Thyroid gland (tissue), 4 donors: Measurements from ENCODE around the gene HEG1. TPM values are rescaled to one million over a fixed set of nuclear protein-coding genes. Genes with fewer than 3 reads are reported as not detected.
"Not testable (repeated sequence)": the region's sequence is repeated elsewhere in the genome, so short reads cannot be mapped to it uniquely, and the experiment has no call there.

Experiments used
- DNase-seq, 2 donors: peaks; one replicate each; pipeline ENCODE4 v3.0.0-alpha.2; 2019
- H3K27ac ChIP-seq, 3 donors: fragments of 200-600 bp; sonication (generic); 1 replicate in 2 of 3; 2 replicates in 1 of 3; pipeline ENCODE4 v1.5.1; 2016 to 2019; ENCODE audit warnings: mild to moderate bottlenecking in 1 of 3, moderate library complexity in 1 of 3
- H3K27me3 ChIP-seq: fragments of 200-600 bp; sonication (generic); one replicate; pipeline ENCODE4 v1.5.1; 2019
- H3K36me3 ChIP-seq, 2 donors: fragments of 200-600 bp; sonication (generic); one replicate each; pipeline ENCODE4 v1.5.1; 2016 to 2019
- H3K4me1 ChIP-seq, 2 donors: fragments of 200-600 bp; sonication (generic); one replicate each; pipeline ENCODE4 v1.5.1; 2017 to 2019
- H3K4me3 ChIP-seq, 3 donors: fragments of 200-600 bp; sonication (generic); replicated peaks in 1 of 3; 1 replicate in 2 of 3; 2 replicates in 1 of 3; pipeline ENCODE4 v1.5.1; 2016; ENCODE audit warnings: mild to moderate bottlenecking in 1 of 3
- H3K9me3 ChIP-seq: fragments of 200-600 bp; sonication (generic); one replicate; pipeline ENCODE4 v1.5.1; 2017
- POLR2A ChIP-seq, 2 donors: fragments of 450-650 bp; IDR thresholded peaks; one replicate each; pipeline ENCODE4 v1.6.1; 2017; ENCODE audit warnings: antibody characterized with exemption in 2 of 2, mild to moderate bottlenecking in 2 of 2, moderate library complexity in 1 of 2
- WGBS, 2 donors: methylation state at CpG; one replicate each; pipeline ENCODE4 v1.1.5; 2017; 5-methylcytosine and 5-hydroxymethylcytosine counted together
- intact Hi-C: fragments of 100-400 bp; cut with DNase I; formaldehyde crosslinking; loops from one replicate; pipeline ENCODE4 v1.15.1; 2023
- total RNA-seq, 4 donors: library from RNA; depleted of rRNA; stranded (reverse); fragments of >200 nt; gene quantifications; one replicate each; pipeline ENCODE4 v1.2.3, GENCODE V29; 2016
- TF ChIP-seq, protein P1 (sequence below), 6 experiments: fragments of 200-600 bp in 3 of 6; fragments of 450-650 bp in 3 of 6; sonication (generic) in 3 of 6; IDR thresholded peaks; one replicate each; pipeline ENCODE4 v1.5.1; 2016 to 2019; ENCODE audit warnings: antibody characterized with exemption in 6 of 6, mild to moderate bottlenecking in 2 of 6, inconsistent platforms in 1 of 6, moderate library complexity in 1 of 6

The HEG1 gene
- total RNA-seq, 4 donors from 2014 or later = 91.4 to 266 (median 199) TPM

DNA sequence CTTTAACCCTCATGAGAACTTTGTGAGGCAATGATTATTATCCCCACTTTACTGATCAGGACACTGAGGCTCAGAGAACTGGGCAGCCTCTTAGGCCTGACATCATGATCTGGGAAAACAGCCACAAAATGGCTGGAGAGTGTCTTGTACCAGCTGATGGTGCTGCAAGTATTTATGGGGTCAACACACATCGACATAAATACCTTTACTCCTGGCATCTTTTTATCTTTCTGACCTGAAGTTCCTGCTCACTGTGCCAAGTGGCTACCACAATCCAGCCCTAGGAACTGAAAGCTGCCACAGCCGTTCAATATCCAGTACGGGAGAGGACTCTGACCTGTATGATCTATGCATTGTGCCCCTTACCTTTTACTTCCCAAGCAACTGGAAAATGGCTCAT lies 92.0 kb downstream of the HEG1 start:
- peaks cover 5 to 8% of the 10 kb centered on the region in 2 donors for H3K36me3 ChIP-seq
- TF ChIP-seq, protein P1, sequence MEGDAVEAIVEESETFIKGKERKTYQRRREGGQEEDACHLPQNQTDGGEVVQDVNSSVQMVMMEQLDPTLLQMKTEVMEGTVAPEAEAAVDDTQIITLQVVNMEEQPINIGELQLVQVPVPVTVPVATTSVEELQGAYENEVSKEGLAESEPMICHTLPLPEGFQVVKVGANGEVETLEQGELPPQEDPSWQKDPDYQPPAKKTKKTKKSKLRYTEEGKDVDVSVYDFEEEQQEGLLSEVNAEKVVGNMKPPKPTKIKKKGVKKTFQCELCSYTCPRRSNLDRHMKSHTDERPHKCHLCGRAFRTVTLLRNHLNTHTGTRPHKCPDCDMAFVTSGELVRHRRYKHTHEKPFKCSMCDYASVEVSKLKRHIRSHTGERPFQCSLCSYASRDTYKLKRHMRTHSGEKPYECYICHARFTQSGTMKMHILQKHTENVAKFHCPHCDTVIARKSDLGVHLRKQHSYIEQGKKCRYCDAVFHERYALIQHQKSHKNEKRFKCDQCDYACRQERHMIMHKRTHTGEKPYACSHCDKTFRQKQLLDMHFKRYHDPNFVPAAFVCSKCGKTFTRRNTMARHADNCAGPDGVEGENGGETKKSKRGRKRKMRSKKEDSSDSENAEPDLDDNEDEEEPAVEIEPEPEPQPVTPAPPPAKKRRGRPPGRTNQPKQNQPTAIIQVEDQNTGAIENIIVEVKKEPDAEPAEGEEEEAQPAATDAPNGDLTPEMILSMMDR (IDR thresholded peaks at IDR 0.05) = no peak
- no peak for TF ChIP-seq POLR2A (IDR thresholded peaks at IDR 0.05)
- H3K9me3 ChIP-seq = no peaks in the 10 kb centered on the region
- no peak overlapping the region for H3K4me3 ChIP-seq
- H3K27ac ChIP-seq = no peak overlapping the region
- DNase-seq = no peak
- H3K4me1 ChIP-seq = no peaks in the 10 kb centered on the region
- WGBS, 2 donors = 65 to 67% methylated on average over 3 of the region's 3 CpGs
- intact Hi-C loops = no loop called here
- H3K27me3 ChIP-seq = no peaks in the 10 kb centered on the region

DNA sequence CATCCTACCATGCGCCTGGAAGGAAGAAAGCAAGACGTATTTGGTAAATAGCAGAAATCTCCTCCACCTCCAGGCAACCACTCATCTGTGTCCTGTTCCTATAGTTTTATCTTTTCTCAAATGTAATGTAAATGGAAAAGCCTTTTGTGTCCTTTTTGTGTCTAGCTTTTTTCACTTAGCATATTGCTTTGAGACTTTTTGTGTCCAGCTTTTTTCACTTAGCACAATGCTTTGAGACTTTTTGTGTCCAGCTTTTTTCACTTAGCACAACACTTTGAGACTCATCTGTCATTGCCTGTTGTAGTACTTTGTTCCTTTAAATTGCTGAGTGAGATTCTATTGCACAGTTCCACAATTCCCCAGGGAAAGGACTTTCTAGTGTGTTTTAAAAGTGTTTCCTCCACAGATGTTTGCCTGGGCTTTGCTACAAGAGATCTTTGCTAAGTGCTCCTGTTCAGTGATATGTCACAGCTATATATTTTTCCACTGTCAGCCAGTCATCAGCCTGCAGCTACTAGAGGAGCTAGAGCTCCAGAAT lies 93.3 kb downstream of the HEG1 start:
- Histone ChIP-seq H3K36me3 (no peaks in the 10 kb centered on the region), H3K9me3 (no peaks in the 10 kb centered on the region), H3K4me3 (no peak overlapping the region), H3K4me1 (no peaks in the 10 kb centered on the region), H3K27ac (no peak overlapping the region), H3K27me3 (no peaks in the 10 kb centered on the region)
- TF ChIP-seq, protein P1 (IDR thresholded peaks at IDR 0.05) = no peak
- no peak for TF ChIP-seq POLR2A (IDR thresholded peaks at IDR 0.05)
- intact Hi-C loops = no loop called here
- no peak for DNase-seq
- 93 to 95% methylated on average over 2 of the region's 2 CpGs for WGBS, 2 donors

DNA sequence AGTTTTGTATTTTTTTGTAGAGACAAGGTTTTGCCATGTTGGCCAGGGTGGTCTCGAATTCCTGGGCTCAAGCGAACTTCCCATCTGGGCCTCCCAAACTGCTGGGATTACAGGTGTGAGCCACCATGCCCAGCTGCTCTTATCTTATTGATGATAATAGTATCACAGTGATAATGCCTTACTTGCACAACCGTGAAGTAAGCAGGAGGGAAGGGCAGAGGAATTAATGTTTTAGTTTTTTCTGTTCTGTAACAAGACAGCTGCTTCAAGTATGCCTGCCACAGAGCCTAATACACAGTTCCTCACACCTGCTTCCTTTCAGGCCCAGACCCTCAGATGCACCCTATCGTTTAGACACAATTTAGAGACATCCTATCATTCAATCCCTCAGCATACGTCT lies 95.1 kb downstream of the HEG1 start:
- DNase-seq = no peak
- Histone ChIP-seq H3K36me3 (no peaks in the 10 kb centered on the region), H3K4me3 (no peak overlapping the region), H3K9me3 (no peaks in the 10 kb centered on the region), H3K27ac (no peak overlapping the region), H3K27me3 (no peaks in the 10 kb centered on the region), H3K4me1 (no peaks in the 10 kb centered on the region)
- no peak for TF ChIP-seq POLR2A (IDR thresholded peaks at IDR 0.05)
- TF ChIP-seq, protein P1 (IDR thresholded peaks at IDR 0.05) = no peak
- WGBS, 2 donors = 86 to 89% methylated on average over 5 of the region's 5 CpGs
- intact Hi-C loops = no loop called here

DNA sequence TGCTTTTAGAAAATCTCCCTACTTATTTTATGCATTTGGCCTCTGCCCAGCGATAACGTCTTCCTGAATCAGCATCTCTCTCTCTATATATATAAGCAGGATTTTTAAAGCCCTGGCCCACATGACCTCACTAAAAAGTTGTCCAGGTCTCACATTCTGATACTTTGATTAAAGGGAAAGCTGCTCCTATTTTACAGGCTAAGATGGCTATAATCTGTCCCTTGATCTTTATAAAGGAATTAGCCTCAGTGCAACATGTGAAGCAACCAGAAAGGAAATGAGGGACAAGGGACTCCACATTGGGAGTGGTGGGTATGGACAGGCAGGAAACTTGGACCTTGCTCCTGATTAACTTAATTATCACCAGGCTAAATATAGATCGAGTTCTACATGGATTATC lies 95.7 kb downstream of the HEG1 start:
- 68 to 75% methylated on average over 3 of the region's 3 CpGs for WGBS, 2 donors
- DNase-seq = no peak
- intact Hi-C loops = no loop called here
- no peaks in the 10 kb centered on the region for H3K4me1 ChIP-seq
- no peaks in the 10 kb centered on the region for H3K9me3 ChIP-seq
- no peak overlapping the region for H3K4me3 ChIP-seq
- H3K36me3 ChIP-seq = no peaks in the 10 kb centered on the region
- no peak overlapping the region for H3K27ac ChIP-seq
- no peaks in the 10 kb centered on the region for H3K27me3 ChIP-seq
- TF ChIP-seq, protein P1 (IDR thresholded peaks at IDR 0.05) = no peak
- TF ChIP-seq POLR2A (IDR thresholded peaks at IDR 0.05) = no peak

DNA sequence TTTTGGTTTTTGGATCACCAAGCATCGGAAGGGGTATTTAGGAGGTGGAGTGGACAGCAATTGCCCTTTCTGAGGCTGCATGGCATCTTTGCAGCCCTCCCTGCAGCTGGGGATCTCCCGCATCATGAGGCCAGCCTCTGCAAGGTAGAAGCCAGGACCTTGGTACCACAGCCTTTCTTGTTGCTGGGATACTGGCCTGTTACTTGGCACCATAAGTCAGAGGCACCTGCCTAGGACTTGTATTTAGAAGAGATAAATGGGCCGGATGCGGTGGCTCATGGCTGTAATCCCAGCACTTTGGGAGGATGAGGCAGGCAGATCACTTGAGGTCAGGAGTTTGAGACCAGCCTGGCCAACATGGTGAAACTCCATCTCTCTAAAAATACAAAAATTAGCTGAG lies 97.8 kb downstream of the HEG1 start:
- H3K9me3 ChIP-seq, H3K27me3 ChIP-seq, H3K36me3 ChIP-seq, H3K4me1 ChIP-seq, intact Hi-C loops, H3K4me3 ChIP-seq, DNase-seq, H3K27ac ChIP-seq: not testable (repeated sequence)
- WGBS, 2 donors = 95 to 97% methylated on average over 4 of the region's 4 CpGs
